ENCODE data around the gene CYTH4.

GRCh38 chr22:37270928-37271650, 11.2 kb upstream of the CYTH4 start:
- TF ChIP-seq YY1 (IDR thresholded peaks at IDR 0.05; ENCODE audit: insufficient read depth, insufficient read length) (no peak), ZNF274 (IDR thresholded peaks at IDR 0.05; ENCODE audit: low read depth, low read length) (no peak), SUZ12 (IDR thresholded peaks at IDR 0.05; ENCODE audit: extremely low read depth, insufficient read depth, insufficient read length) (no peak)
